Calu3 (cell line): Measurements from ENCODE around the gene ZSCAN16. TPM values are rescaled to one million over a fixed set of nuclear protein-coding genes. Genes with fewer than 3 reads are reported as not detected.
"Not testable (repeated sequence)": the region's sequence is repeated elsewhere in the genome, so short reads cannot be mapped to it uniquely, and the experiment has no call there.

ENCODE experiments used
- BruUV-seq: library from RNA; stranded (reverse); fragments of 400-500 nt; replicated peaks from 2 replicates; lab custom pipeline; 2021; lab: Mats Ljungman, UMichigan
- CTCF ChIA-PET: fragments of 300-600 bp; sonication (Branson Sonifier 250); formaldehyde crosslinking; loops from one replicate; lab custom pipeline; 2022; ENCODE audit warnings: antibody characterized with exemption; lab: Charles Lee
- DNase-seq: peaks from one replicate; pipeline ENCODE4 v3.0.0; 2022
- H3K27ac Mint-ChIP-seq: one replicate; pipeline ENCODE4 v1.8.0; 2022; ENCODE audit warnings: mixed read lengths; ENCODE audit not compliant: unreplicated experiment
- H3K27me3 Mint-ChIP-seq: one replicate; pipeline ENCODE4 v1.8.0; 2022; ENCODE audit warnings: mixed read lengths; ENCODE audit not compliant: unreplicated experiment
- H3K36me3 Mint-ChIP-seq: one replicate; pipeline ENCODE4 v1.8.0; 2022; ENCODE audit warnings: mild to moderate bottlenecking, moderate library complexity, mixed read lengths; ENCODE audit not compliant: insufficient read depth, unreplicated experiment
- H3K4me1 Mint-ChIP-seq: one replicate; pipeline ENCODE4 v1.8.0; 2022; ENCODE audit warnings: mild to moderate bottlenecking, low read depth, mixed read lengths; ENCODE audit not compliant: unreplicated experiment
- H3K4me3 Mint-ChIP-seq: one replicate; pipeline ENCODE4 v1.8.0; 2022; ENCODE audit warnings: mild to moderate bottlenecking, low read depth, moderate library complexity, mixed read lengths; ENCODE audit not compliant: unreplicated experiment
- H3K9me3 Mint-ChIP-seq: one replicate; pipeline ENCODE4 v1.8.0; 2022; ENCODE audit warnings: low read depth, mixed read lengths; ENCODE audit not compliant: unreplicated experiment
- CTCF ChIP-seq: fragments of 200-600 bp; IDR thresholded peaks from one replicate; pipeline ENCODE4 v1.8.0; 2022; ENCODE audit warnings: antibody characterized with exemption; ENCODE audit not compliant: unreplicated experiment
- intact Hi-C: fragments of 100-400 bp; cut with micrococcal nuclease; formaldehyde crosslinking; loops from one replicate; pipeline ENCODE4 v1.10.0; 2022; ENCODE audit not compliant: unreplicated experiment
- total RNA-seq: library from RNA; stranded (reverse); gene quantifications from 2 replicates; pipeline ENCODE4 v1.2.3, GENCODE V29; 2022

ZSCAN16 gene
- total RNA-seq, 1 experiment from 2014 or later = 15.9 TPM

DNA sequence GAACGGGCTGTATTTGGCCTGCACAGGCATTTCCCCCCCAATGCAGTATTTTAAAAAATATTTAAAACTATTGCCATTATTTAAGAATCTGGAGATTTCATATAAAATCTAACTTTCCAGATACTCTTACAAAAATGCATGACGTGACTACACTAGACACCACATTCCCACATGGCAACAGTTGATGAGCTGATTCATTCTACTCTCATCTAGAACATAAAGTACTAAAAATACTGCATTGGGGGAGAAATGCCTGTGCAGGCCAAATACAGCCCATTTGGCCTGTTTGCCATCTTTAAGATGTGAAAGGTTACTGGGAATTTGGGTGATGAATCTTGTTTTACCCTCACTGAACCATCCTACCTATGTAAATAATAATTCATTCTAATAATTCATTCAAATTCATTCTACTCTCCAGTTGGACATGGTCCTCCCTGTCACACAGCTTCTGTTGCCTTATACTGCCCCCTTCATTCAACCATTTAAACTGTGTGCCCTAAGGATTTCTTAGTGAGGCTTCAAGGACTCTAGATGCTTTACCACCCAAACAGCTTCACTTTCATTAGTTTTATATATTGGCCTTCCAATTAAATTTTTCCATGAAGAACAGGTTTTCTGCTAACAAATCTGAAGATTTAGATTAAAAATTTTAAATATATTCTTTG lies 6.9 kb upstream of the ZSCAN16 start:
- CTCF ChIA-PET = no interaction called here
- H3K9me3 Mint-ChIP-seq = no peaks in the 10 kb centered on the region
- no peaks in the 10 kb centered on the region for H3K36me3 Mint-ChIP-seq
- H3K4me3 Mint-ChIP-seq = no peak overlapping the region
- no peak overlapping the region for H3K27ac Mint-ChIP-seq
- DNase-seq = no peak
- no peaks in the 10 kb centered on the region for H3K4me1 Mint-ChIP-seq
- BruUV-seq = no TSS peak
- no peak for TF ChIP-seq CTCF
- H3K27me3 Mint-ChIP-seq = no peaks in the 10 kb centered on the region
- intact Hi-C loops = no loop called here

- no peaks in the 10 kb centered on the region for H3K9me3 Mint-ChIP-seq
- no peaks in the 10 kb centered on the region for H3K27me3 Mint-ChIP-seq
- H3K4me1 Mint-ChIP-seq = peaks cover 4% of the 10 kb centered on the region
- DNase-seq = no peak
- CTCF ChIA-PET = no interaction called here
- no peak for TF ChIP-seq CTCF
- no peaks in the 10 kb centered on the region for H3K36me3 Mint-ChIP-seq
- intact Hi-C loops = no loop called here
- no peak overlapping the region for H3K27ac Mint-ChIP-seq
- no peak overlapping the region for H3K4me3 Mint-ChIP-seq
- no TSS peak for BruUV-seq
Measured at GRCh38 chr6:28118217-28118616, 6.2 kb upstream of the ZSCAN16 start.

- Mint-ChIP-seq H3K4me3 (no peak overlapping the region), H3K4me1 (peaks cover 22% of the 10 kb centered on the region), H3K27me3 (no peaks in the 10 kb centered on the region), H3K36me3 (peaks cover 19% of the 10 kb centered on the region), H3K27ac (no peak overlapping the region), H3K9me3 (no peaks in the 10 kb centered on the region)
- intact Hi-C loops = loop anchor here (10.0 kb wide), 1 partner anchor 463 kb away; a partner anchor contains a TSS
- no peak for DNase-seq
- TF ChIP-seq CTCF = no peak
- BruUV-seq = TSS peak; percentile 10
- CTCF ChIA-PET = no interaction called here
Measured at GRCh38 chr6:28121876-28122275, 2.5 kb upstream of the ZSCAN16 start.

DNA sequence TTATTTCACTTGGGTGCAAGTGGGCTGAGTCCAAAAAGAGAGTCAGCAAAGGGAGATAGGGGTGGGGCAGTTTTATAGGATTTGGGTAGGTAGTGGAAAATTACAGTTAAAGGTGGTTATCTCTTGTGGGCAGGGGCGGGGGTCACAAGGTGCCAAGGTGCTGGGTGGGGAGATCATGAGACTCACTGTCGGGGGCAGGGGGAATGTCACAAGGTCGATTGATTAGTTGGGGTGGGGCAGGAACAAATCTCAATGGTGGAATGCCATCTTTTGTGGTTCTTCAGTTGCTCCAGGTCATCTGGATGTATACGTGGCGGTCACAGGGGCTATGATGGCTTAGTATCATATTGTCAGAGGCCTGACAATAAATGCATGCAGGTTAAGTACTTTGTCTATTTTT lies 2.1 kb upstream of the ZSCAN16 start:
- H3K4me3 Mint-ChIP-seq, H3K27ac Mint-ChIP-seq, DNase-seq, H3K27me3 Mint-ChIP-seq, H3K9me3 Mint-ChIP-seq, CTCF ChIA-PET, BruUV-seq: not testable (repeated sequence)
- Mint-ChIP-seq H3K36me3 (peaks cover 19% of the 10 kb centered on the region), H3K4me1 (peaks cover 22% of the 10 kb centered on the region)
- intact Hi-C loops = loop anchor here (10.0 kb wide), 1 partner anchor 463 kb away; a partner anchor contains a TSS

GRCh38 chr6:28124971-28125353 lies 553 bp downstream of the ZSCAN16 start:
- Mint-ChIP-seq H3K36me3 (peaks cover 22% of the 10 kb centered on the region), H3K27ac (peak overlapping the region; percentile 48), H3K27me3 (no peaks in the 10 kb centered on the region), H3K9me3 (no peaks in the 10 kb centered on the region), H3K4me3 (peak overlapping the region; percentile 85), H3K4me1 (peaks cover 22% of the 10 kb centered on the region)
- TSS peak; percentile 52 for BruUV-seq
- CTCF ChIA-PET = interaction anchor here (1.1 to 3.0 kb wide), 3 partner anchors 17 to 231 kb away, joined by 4 to 13 read pairs (median 6); partner anchors contain the start of gene ZKSCAN8
- DNase-seq = no peak
- intact Hi-C loops = loop anchor here (1.0 to 10.0 kb wide), 3 partner anchors 16 to 460 kb away; partner anchors contain the start of gene ZKSCAN8
- no peak for TF ChIP-seq CTCF
